NT2/D1 (cell line): Measurements from ENCODE around the gene TRPM5.

Source experiments
- SUZ12 ChIP-seq: IDR thresholded peaks from 2 replicates; pipeline ENCODE4 v1.6.1; 2011; ENCODE audit not compliant: insufficient read length, insufficient read depth; ENCODE audit errors: extremely low read depth
- YY1 ChIP-seq: IDR thresholded peaks from 2 replicates; pipeline ENCODE4 v1.6.1; 2011; ENCODE audit not compliant: insufficient read length, insufficient read depth
- ZNF274 ChIP-seq: IDR thresholded peaks from 2 replicates; pipeline ENCODE4 v1.6.1; 2011; ENCODE audit warnings: mild to moderate bottlenecking, low read depth, low read length

DNA sequence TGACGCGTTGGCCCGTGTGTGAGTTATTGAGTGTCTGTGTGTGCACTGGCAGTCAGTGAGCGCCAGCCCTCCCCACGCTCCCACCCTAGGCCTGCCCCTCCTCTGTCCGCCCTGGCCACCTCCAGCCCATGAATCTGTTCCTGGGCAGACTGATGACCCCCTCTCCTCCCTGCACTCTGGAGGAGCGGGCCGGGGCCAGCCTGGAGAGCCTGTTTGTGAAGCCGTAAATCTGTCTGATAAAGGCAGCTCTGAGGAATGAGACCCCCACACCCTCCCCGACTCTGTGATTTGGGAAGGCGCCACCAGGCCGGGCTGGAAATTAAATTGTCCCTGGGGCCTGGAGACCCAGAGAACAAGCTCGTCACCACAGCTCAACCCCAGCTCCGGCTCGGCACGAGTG lies 35.2 kb downstream of the TRPM5 start:
- TF ChIP-seq YY1, result no peak
- TF ChIP-seq ZNF274, result no peak
- TF ChIP-seq SUZ12, result no peak
